A673 (cell line): ENCODE results near the gene INPP5E. TPM values are rescaled to one million over a fixed set of nuclear protein-coding genes. Genes with fewer than 3 reads are reported as not detected.

Source experiments
- BruUV-seq: library from RNA; stranded (reverse); fragments of 400-500 nt; replicated peaks from 2 replicates; lab custom pipeline; 2021; lab: Mats Ljungman, UMichigan
- CTCF ChIA-PET: fragments of 300-600 bp; sonication (Branson Sonifier 250); formaldehyde crosslinking; loops from one replicate; lab custom pipeline; 2022; ENCODE audit warnings: antibody characterized with exemption; lab: Charles Lee
- POLR2A ChIA-PET: fragments of 300-600 bp; sonication (Branson Sonifier 250); formaldehyde crosslinking; loops from one replicate; lab custom pipeline; 2022; ENCODE audit warnings: antibody characterized with exemption; ENCODE audit not compliant: low non-redundant PET; lab: Charles Lee
- DNase-seq: peaks from one replicate; pipeline ENCODE4 v3.0.0-alpha.2; 2015; ENCODE audit warnings: low spot score
- H3K27ac ChIP-seq: fragments of 200-600 bp; sonication (generic); 2 replicates; pipeline ENCODE4 v1.5.1; 2016; ENCODE audit warnings: mixed run types, low read depth, mild to moderate bottlenecking, mixed read lengths, antibody characterized with exemption, low read length; ENCODE audit not compliant: poor library complexity, severe bottlenecking
- H3K27me3 ChIP-seq: fragments of 200-600 bp; sonication (generic); replicated peaks from 2 replicates; pipeline ENCODE4 v1.6.1; 2017; ENCODE audit warnings: mixed run types, low read depth, mild to moderate bottlenecking, mixed read lengths, antibody characterized with exemption, low read length; ENCODE audit not compliant: insufficient read depth, poor library complexity
- H3K36me3 ChIP-seq: fragments of 200-600 bp; sonication (generic); 2 replicates; pipeline ENCODE4 v1.6.1; 2016; ENCODE audit warnings: mixed run types, mild to moderate bottlenecking, mixed read lengths, antibody characterized with exemption, low read length; ENCODE audit not compliant: insufficient read depth, poor library complexity, severe bottlenecking
- H3K4me1 ChIP-seq: fragments of 200-600 bp; sonication (generic); 2 replicates; pipeline ENCODE4 v1.6.1; 2017; ENCODE audit warnings: mixed run types, mild to moderate bottlenecking, mixed read lengths, antibody characterized with exemption, low read length; ENCODE audit not compliant: insufficient read depth, poor library complexity, severe bottlenecking
- H3K4me3 ChIP-seq: fragments of 200-600 bp; sonication (generic); 2 replicates; pipeline ENCODE4 v1.5.1; 2016; ENCODE audit warnings: low read depth, mixed run types, mild to moderate bottlenecking, mixed read lengths, low read length; ENCODE audit not compliant: poor library complexity, severe bottlenecking
- H3K9me3 ChIP-seq: fragments of 200-600 bp; sonication (generic); 2 replicates; pipeline ENCODE4 v1.6.1; 2016; ENCODE audit warnings: mixed run types, low read depth, mild to moderate bottlenecking, mixed read lengths, antibody characterized with exemption, low read length; ENCODE audit not compliant: poor library complexity, severe bottlenecking
- EZH2 ChIP-seq: fragments of 200-600 bp; sonication (generic); IDR thresholded peaks from 2 replicates; pipeline ENCODE4 v1.6.1; 2017; ENCODE audit warnings: borderline replicate concordance, low read depth, mild to moderate bottlenecking, mixed read lengths, antibody characterized with exemption, low read length; ENCODE audit not compliant: poor library complexity, severe bottlenecking
- intact Hi-C: fragments of 100-400 bp; cut with micrococcal nuclease; formaldehyde crosslinking; loops from one replicate; pipeline ENCODE4 v1.10.0; 2022; ENCODE audit not compliant: unreplicated experiment
- total RNA-seq: library from RNA; stranded (reverse); gene quantifications from 2 replicates; pipeline ENCODE4 v1.2.3, GENCODE V29; 2021
- TF ChIP-seq, protein P1 (sequence below): fragments of 300-800, 200-600 bp; sonication (generic); conservative IDR thresholded peaks from 2 replicates; pipeline ENCODE4 v1.5.1; 2017; ENCODE audit warnings: low read depth, mild to moderate bottlenecking, antibody characterized with exemption, low read length, moderate library complexity, mixed read lengths

INPP5E gene
- total RNA-seq, 1 experiment from 2014 or later, result 26.2 TPM

DNA sequence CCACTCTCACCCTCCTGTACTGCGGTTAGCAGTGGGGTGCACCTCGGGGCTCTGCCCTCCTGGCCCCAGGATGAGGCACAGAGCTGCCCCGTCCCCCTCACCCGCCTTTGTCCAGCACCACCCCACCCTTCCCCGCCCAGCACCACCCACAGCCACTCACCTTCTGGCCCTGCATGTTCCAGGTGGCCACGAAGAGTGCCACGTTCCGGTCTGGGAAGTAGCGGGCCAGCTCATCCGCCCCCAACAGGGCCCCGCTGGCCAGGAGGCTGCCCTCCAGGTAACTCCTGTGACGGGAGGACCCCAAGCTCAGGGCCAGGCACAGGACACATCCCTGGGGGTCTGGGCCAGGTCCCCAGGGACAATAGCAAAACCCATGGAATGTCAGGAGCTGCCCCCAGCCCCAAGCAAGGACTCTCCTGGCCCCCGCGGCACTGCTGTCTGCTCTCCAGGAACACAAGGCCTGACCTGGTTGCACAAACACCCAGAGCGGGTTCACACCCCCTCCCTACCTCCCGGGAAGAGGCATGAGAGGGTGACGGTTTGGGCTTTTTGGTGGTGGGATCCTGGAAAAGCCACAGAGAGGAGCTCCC lies 5.0 kb downstream of the INPP5E start:
- no peak overlapping the region for H3K4me3 ChIP-seq
- H3K27me3 ChIP-seq, result no peaks in the 10 kb centered on the region
- no peaks in the 10 kb centered on the region for H3K9me3 ChIP-seq
- ChIA-PET POLR2A (no interaction called here), CTCF (no interaction called here)
- intact Hi-C loops, result no loop called here
- H3K27ac ChIP-seq, result no peak overlapping the region
- DNase-seq, result no peak
- TF ChIP-seq, protein P1, sequence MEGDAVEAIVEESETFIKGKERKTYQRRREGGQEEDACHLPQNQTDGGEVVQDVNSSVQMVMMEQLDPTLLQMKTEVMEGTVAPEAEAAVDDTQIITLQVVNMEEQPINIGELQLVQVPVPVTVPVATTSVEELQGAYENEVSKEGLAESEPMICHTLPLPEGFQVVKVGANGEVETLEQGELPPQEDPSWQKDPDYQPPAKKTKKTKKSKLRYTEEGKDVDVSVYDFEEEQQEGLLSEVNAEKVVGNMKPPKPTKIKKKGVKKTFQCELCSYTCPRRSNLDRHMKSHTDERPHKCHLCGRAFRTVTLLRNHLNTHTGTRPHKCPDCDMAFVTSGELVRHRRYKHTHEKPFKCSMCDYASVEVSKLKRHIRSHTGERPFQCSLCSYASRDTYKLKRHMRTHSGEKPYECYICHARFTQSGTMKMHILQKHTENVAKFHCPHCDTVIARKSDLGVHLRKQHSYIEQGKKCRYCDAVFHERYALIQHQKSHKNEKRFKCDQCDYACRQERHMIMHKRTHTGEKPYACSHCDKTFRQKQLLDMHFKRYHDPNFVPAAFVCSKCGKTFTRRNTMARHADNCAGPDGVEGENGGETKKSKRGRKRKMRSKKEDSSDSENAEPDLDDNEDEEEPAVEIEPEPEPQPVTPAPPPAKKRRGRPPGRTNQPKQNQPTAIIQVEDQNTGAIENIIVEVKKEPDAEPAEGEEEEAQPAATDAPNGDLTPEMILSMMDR, result no peak
- no peak for TF ChIP-seq EZH2
- peaks cover 18% of the 10 kb centered on the region for H3K36me3 ChIP-seq
- BruUV-seq, result no TSS peak
- peaks cover 11% of the 10 kb centered on the region for H3K4me1 ChIP-seq

DNA sequence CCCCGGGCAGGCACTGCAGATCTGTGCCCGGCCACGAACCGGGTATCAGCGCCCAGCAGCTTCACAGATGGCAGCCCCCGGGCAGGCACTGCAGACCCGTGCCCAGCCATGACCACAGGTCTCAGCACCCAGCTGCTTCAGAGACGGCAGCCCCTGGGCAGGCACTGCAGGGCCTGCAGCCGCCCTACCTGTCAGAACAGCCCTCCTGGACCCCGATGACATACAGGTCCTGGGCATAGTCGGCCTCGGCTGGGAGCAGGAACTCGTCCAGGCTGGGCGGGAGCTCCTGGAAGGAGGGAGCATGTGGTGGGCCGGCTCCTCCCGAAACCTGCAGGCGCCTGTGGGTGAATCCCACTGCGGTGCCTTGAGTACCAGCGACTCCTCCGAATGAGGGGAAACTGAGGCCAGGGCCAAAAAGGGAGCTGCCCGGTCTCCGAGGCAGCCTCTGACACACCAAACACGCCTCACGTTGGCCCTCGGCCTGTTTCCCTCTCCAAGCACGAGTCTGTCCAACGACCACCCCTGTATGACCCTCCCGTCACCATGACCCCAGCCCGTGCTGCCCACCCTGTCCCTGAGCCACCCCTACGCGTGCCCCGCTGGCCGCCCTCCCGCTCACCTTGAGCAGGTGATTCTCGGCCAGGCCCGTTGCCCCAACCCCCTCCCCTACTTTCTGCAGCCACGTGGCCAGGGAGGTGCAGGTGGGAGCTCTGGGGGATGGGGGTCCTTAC lies 5.6 kb downstream of the INPP5E start:
- ChIA-PET CTCF (no interaction called here), POLR2A (no interaction called here)
- Histone ChIP-seq H3K27me3 (no peaks in the 10 kb centered on the region), H3K9me3 (no peaks in the 10 kb centered on the region), H3K36me3 (peaks cover 23% of the 10 kb centered on the region), H3K27ac (no peak overlapping the region), H3K4me1 (peaks cover 11% of the 10 kb centered on the region), H3K4me3 (no peak overlapping the region)
- no TSS peak for BruUV-seq
- DNase-seq, result no peak
- TF ChIP-seq EZH2, result no peak
- TF ChIP-seq, protein P1, result no peak
- intact Hi-C loops, result no loop called here

DNA sequence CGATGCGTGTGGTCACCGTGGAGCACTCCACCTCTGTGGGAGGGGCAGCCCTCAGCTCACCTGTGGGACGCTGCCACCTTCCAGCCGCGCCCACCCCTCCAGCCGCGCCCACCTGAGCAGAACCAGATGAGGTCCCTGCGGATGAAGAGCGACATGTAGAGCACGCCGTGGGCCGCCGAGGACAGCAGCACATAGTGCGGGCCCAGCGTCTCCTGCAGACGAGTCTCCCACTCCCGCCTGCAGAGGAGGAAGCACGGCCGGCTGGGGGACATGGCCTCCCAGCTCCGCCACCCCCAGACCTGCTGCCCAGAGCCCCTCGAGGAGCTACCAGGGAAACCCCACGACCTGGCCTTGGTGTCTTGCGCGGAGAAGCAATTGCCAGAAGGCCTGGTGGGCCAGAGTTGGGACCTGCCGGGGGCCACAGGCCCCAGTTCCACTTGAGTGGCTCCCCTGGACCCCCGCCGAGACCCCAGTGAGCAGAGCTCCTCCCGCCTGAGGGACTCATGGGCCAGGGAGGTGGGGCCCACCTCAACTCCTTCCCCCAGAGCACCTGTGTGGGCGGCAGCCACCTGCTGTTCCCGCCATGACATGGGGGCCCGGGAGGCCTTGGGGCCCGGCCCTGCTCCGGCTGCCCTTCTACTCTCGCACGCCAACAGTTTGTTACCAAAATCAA lies 6.5 kb downstream of the INPP5E start:
- no peaks in the 10 kb centered on the region for H3K9me3 ChIP-seq
- H3K4me3 ChIP-seq, result no peak overlapping the region
- ChIA-PET CTCF (no interaction called here), POLR2A (no interaction called here)
- BruUV-seq, result no TSS peak
- H3K27ac ChIP-seq, result no peak overlapping the region
- DNase-seq, result no peak
- intact Hi-C loops, result no loop called here
- TF ChIP-seq, protein P1, result no peak
- TF ChIP-seq EZH2, result no peak
- H3K36me3 ChIP-seq, result peaks cover 29% of the 10 kb centered on the region
- H3K4me1 ChIP-seq, result peaks cover 11% of the 10 kb centered on the region
- no peaks in the 10 kb centered on the region for H3K27me3 ChIP-seq
